Thoracic aorta (tissue), 2 donors: ENCODE results near the gene SMC3. TPM values are rescaled to one million over a fixed set of nuclear protein-coding genes. Genes with fewer than 3 reads are reported as not detected.
A peak's percentile ranks its signal among the peaks of the same experiment; 100 is the strongest.

Source experiments
- ATAC-seq: fragments of 150-250 bp; one replicate; pipeline ENCODE4 v1.8.0; 2017; ENCODE audit warnings: low read depth; ENCODE audit not compliant: insufficient number of reproducible peaks, low FRiP score
- DNase-seq: peaks from one replicate; pipeline ENCODE4 v3.0.0-alpha.2; 2020; ENCODE audit warnings: low spot score
- H3K27ac ChIP-seq, 2 donors: fragments of 200-600 bp; sonication (generic); 1 replicate in 1 of 2; 2 replicates in 1 of 2; pipeline ENCODE4 v1.5.1; 2016; ENCODE audit warnings: mild to moderate bottlenecking in 2 of 2, moderate library complexity in 2 of 2
- H3K27me3 ChIP-seq: fragments of 200-600 bp; sonication (generic); replicated peaks from 2 replicates; pipeline ENCODE4 v1.6.0; 2016; ENCODE audit warnings: mild to moderate bottlenecking; ENCODE audit not compliant: insufficient read depth
- H3K36me3 ChIP-seq: fragments of 200-600 bp; sonication (generic); one replicate; pipeline ENCODE4 v1.5.1; 2016
- H3K4me1 ChIP-seq, 2 donors: fragments of 200-600 bp; sonication (generic); 1 replicate in 1 of 2; 2 replicates in 1 of 2; pipeline versions ENCODE4 v1.5.1 to v1.6.0; 2016; ENCODE audit warnings: low read depth in 2 of 2, mild to moderate bottlenecking in 1 of 2; ENCODE audit not compliant: control insufficient read depth in 1 of 2
- H3K4me3 ChIP-seq: fragments of 200-600 bp; sonication (generic); 2 replicates; pipeline ENCODE4 v1.5.1; 2016; ENCODE audit warnings: mild to moderate bottlenecking
- H3K9me3 ChIP-seq: fragments of 200-600 bp; sonication (generic); 2 replicates; pipeline ENCODE4 v1.5.1; 2016
- total RNA-seq, 2 donors: library from RNA; depleted of rRNA; stranded (reverse); fragments of >200 nt; gene quantifications; one replicate each; pipeline versions ENCODE4 v1.1.0 to v1.2.3, GENCODE V29; 2016
- TF ChIP-seq, protein P1 (sequence below): fragments of 200-600 bp; sonication (generic); IDR thresholded peaks from one replicate; pipeline ENCODE4 v1.5.1; 2019; ENCODE audit warnings: antibody characterized with exemption

The SMC3 gene
- total RNA-seq = 10 to 100 TPM; 19.8 to 32.7 TPM

DNA sequence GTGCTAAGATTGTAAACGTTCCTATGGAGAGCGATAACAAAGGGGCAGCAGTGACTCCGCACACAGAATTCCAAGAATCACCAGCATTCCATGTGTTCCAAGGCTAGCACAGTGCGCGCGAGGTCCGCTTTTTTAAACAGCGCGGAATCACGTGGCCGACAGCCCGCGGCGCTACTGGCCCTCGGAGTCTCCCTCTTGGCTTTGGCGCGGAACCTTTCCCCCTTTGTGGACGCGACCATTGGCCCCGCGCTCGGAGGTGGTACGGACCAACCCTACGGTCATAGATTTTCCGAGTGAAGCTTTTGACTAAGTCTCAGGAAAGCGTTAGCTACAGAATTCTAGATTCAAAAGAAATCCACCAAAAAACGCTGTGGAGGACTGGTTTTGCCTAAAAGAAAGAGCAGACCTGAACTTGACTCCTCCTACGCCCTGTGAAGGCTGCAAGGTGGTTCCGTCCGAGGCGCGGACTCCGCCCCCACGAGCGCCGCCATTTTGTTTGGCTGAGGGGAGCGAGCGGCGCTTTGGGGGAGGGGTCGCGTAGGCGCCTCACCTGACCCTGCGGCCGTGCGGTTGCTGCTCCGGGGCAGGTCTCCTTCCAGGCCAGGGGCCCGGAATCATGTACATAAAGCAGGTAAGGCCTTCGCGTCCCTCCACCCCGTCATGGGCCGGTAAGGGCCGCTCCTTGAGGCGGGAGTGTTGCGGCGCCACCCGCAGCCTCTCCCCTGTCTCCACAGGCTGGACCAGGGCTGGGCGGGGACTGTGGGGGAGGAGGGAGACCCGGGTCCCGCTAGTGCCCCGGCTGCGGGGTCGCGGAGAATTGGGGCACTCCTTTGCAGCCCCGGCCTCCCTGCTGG lies at the start of gene SMC3:
TSS of gene SMC3 (plus strand) at position 495 of the 854 bp plus-strand sequence. CDS start at position 617, 122 bp downstream.
- Histone ChIP-seq H3K36me3 (no peaks in the 10 kb centered on the region), H3K27me3 (no peaks in the 10 kb centered on the region), H3K4me1 (peaks cover 29 to 40% of the 10 kb centered on the region in 2 donors), H3K4me3 (peak within 1 kb of the TSS; percentile 100), H3K9me3 (no peaks in the 10 kb centered on the region), H3K27ac (peak within 1 kb of the TSS; percentile 82 to 87)
- peak; percentile 93 for ATAC-seq
- DNase-seq = peak; percentile 65
- TF ChIP-seq, protein P1, sequence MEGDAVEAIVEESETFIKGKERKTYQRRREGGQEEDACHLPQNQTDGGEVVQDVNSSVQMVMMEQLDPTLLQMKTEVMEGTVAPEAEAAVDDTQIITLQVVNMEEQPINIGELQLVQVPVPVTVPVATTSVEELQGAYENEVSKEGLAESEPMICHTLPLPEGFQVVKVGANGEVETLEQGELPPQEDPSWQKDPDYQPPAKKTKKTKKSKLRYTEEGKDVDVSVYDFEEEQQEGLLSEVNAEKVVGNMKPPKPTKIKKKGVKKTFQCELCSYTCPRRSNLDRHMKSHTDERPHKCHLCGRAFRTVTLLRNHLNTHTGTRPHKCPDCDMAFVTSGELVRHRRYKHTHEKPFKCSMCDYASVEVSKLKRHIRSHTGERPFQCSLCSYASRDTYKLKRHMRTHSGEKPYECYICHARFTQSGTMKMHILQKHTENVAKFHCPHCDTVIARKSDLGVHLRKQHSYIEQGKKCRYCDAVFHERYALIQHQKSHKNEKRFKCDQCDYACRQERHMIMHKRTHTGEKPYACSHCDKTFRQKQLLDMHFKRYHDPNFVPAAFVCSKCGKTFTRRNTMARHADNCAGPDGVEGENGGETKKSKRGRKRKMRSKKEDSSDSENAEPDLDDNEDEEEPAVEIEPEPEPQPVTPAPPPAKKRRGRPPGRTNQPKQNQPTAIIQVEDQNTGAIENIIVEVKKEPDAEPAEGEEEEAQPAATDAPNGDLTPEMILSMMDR = no peak

DNA sequence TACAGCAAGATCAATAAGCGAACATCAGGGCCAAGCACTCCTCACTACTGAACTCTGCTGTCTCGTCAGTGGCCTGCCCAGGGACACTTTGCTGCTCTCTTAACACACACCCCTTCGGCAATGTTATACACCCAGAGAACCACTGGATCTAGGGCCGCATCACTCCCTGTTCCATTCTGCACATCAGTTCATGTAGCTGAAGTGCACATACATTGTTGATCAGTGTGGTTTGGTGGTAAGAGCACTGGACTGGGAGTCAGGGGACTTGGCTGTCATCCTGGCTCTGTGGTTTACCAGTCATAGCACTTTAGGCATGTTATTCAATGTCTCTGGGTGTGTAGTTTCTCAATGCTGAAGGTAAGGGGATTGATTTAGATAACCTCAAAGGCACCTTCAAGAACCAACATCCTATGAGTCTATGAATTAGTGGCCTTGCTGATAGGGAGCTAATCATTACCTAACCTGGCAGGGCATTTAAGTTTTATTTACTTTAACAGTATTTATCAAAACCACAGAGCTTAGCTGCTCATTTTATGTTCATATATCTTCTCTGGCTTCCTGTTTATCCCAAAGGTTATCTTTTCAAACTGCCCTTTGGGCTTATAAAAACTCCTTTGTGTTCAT lies 45.0 kb upstream of the SMC3 start:
- DNase-seq (no peak), ATAC-seq (no peak)
- TF ChIP-seq, protein P1 = no peak
- H3K9me3 ChIP-seq = no peaks in the 10 kb centered on the region
- no peak overlapping the region for H3K27ac ChIP-seq
- H3K36me3 ChIP-seq = no peaks in the 10 kb centered on the region
- H3K4me3 ChIP-seq = no peak overlapping the region
- no peaks in the 10 kb centered on the region for H3K27me3 ChIP-seq
- no peaks in the 10 kb centered on the region for H3K4me1 ChIP-seq

DNA sequence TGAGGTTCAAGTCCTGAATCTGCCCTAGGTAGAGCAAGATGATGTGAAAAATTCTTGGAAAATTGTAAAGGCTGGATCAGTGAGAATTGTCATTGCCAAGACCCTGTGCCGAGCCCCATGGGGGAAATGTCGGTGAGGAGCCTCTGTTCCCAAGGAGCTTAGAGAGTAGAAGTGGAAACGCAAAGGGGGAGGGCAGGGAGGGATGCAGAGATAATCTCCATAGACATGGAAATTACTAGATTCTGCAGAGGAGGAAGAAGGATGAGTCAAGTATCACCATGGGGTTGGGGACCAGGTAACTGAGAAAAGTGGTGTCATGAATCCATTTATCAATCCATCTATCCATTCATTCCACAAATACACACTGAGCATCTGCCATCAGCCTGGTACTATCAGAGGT lies 43.8 kb upstream of the SMC3 start:
- Histone ChIP-seq H3K9me3 (no peaks in the 10 kb centered on the region), H3K4me1 (peaks cover 0 to 3% of the 10 kb centered on the region in 2 donors), H3K27me3 (no peaks in the 10 kb centered on the region), H3K4me3 (no peak overlapping the region), H3K27ac (no peak overlapping the region), H3K36me3 (no peaks in the 10 kb centered on the region)
- no peak for DNase-seq
- TF ChIP-seq, protein P1 = no peak
- no peak for ATAC-seq

DNA sequence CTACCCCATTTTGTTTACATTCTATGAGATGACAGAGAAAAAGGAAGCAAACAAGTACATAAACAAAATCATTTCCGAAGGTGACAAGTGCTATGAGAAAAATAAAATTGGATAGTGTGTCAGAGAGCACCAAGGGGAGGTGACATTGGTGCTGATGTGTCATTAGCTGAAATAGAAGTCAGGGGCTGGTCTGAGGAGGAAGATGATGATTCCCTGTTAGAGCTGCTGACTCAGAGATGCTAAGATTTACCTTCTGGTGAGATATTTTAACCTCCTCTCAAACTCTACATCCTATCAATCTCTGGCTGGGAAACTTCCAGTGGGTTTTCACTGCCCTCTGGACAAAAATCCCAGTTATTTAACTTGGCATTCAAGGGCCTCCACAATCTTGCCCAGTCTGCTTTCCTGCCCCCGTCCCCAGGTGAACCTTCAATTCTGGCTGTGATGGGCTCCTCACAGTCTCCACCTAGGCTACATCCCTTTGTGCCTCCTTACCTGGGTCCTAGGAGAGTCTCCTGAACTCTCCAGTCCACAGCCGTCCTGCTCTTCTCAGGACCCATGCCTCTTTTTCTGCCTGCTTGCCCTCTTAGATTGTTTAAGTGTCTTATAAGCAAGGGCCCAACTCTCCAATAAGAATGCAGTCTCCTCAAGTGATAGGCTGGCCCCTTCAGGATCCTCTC lies 43.2 kb upstream of the SMC3 start:
- H3K27me3 ChIP-seq = no peaks in the 10 kb centered on the region
- no peak for ATAC-seq
- H3K4me3 ChIP-seq = no peak overlapping the region
- H3K4me1 ChIP-seq = peaks cover 0 to 3% of the 10 kb centered on the region in 2 donors
- H3K36me3 ChIP-seq = no peaks in the 10 kb centered on the region
- no peak overlapping the region for H3K27ac ChIP-seq
- TF ChIP-seq, protein P1 = no peak
- DNase-seq = no peak
- no peaks in the 10 kb centered on the region for H3K9me3 ChIP-seq

DNA sequence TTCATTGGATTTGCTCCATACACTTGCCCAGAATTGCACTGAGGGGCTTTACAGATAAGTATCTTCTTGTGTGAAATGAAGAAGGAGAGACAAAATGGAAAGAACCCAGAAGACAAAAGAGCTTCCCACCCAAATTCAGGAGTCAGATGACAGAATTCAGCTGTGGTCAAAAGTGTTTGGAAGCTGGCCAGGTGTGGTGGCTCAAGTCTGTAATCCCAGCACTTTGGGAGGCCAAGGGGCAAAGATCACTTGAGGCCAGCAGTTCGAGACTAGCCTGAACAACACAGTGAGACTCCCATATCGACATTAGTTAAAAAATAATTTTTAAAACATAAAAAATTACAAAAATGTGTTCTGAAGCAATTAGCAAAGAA lies 42.6 kb upstream of the SMC3 start:
- peaks cover 0 to 3% of the 10 kb centered on the region in 2 donors for H3K4me1 ChIP-seq
- DNase-seq (no peak), ATAC-seq (no peak)
- H3K27ac ChIP-seq = no peak overlapping the region
- H3K9me3 ChIP-seq = no peaks in the 10 kb centered on the region
- TF ChIP-seq, protein P1 = no peak
- H3K27me3 ChIP-seq = no peaks in the 10 kb centered on the region
- H3K4me3 ChIP-seq = no peak overlapping the region
- no peaks in the 10 kb centered on the region for H3K36me3 ChIP-seq
